ENCODE measurements around the gene PNPLA6.
"Not testable (repeated sequence)": the region's sequence is repeated elsewhere in the genome, so short reads cannot be mapped to it uniquely, and the experiment has no call there.

Gene PNPLA6

DNA sequence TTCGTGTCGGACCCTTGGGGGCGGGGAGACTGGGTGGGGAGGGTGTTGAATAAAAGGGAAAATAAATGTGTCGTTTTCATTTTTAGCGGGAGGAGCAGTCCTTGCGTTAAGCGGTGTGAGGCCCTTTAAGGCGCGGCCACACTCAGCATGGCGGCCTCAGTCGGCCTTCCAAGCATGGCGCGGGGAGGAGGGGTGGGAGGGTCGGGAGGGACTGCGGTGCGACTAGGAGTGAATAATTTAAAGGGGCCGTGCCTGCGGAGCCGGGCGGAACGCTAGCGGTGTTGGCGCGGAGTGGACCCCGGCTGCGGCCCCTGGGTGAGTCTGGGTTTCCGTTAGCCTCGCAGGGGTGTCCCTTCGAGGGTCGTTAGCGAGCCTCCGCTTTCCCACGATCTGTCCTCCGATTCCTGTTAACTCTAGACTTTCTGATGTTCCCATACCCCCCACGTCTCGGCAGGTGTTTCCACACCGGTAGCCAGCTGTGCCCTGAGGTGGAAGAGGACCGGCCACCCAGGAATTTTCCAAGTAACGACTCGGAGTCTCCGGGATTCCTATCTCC, 1.5 kb upstream of the PNPLA6 start:
- H3K4me3 ChIP-seq (ENCODE audit: low read depth, low read length), result peak overlapping the region; percentile 75
- TF ChIP-seq MYC (IDR thresholded peaks at IDR 0.05; ENCODE audit: low read depth, low read length) (peak; percentile 22; the same call in 1 of the 2 replicates), POLR2A (IDR thresholded peaks at IDR 0.05; ENCODE audit: extremely low read depth, insufficient read length) (no peak)
- TF ChIP-seq, protein P1, sequence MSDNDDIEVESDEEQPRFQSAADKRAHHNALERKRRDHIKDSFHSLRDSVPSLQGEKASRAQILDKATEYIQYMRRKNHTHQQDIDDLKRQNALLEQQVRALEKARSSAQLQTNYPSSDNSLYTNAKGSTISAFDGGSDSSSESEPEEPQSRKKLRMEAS (IDR thresholded peaks at IDR 0.05; ENCODE audit: low read depth, low read length), result peak; percentile 60
- peak; percentile 91 for DNase-seq (ENCODE audit: low read depth)

DNA sequence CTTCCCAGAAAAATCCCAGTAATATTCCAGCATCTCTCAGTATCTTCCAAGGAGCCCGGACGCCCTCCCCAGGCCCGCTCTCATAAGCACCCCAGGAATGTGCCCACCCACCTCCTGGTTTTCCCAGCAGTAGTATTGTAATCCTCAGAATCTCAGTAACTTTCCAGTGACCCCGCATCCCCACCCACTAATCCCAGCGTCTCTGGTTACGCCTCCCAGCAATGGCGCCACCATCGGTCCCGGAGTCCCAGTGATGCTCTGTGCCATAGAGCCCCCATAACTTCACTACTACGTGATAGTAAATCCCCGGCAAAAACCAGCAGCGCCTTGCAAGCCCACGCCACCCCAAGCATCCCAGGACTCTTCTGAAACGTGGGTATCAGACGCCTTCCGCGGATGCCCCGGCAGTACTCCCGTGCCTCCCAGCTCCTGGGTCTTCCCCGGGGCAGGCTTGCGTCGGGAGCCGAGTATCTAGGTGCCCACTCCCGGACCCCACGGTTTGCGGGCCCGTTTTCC, 928 bp upstream of the PNPLA6 start:
- TF ChIP-seq POLR2A (IDR thresholded peaks at IDR 0.05; ENCODE audit: extremely low read depth, insufficient read length), result no peak
- TF ChIP-seq MYC (IDR thresholded peaks at IDR 0.05; ENCODE audit: low read depth, low read length), result no peak
- TF ChIP-seq, protein P2, sequence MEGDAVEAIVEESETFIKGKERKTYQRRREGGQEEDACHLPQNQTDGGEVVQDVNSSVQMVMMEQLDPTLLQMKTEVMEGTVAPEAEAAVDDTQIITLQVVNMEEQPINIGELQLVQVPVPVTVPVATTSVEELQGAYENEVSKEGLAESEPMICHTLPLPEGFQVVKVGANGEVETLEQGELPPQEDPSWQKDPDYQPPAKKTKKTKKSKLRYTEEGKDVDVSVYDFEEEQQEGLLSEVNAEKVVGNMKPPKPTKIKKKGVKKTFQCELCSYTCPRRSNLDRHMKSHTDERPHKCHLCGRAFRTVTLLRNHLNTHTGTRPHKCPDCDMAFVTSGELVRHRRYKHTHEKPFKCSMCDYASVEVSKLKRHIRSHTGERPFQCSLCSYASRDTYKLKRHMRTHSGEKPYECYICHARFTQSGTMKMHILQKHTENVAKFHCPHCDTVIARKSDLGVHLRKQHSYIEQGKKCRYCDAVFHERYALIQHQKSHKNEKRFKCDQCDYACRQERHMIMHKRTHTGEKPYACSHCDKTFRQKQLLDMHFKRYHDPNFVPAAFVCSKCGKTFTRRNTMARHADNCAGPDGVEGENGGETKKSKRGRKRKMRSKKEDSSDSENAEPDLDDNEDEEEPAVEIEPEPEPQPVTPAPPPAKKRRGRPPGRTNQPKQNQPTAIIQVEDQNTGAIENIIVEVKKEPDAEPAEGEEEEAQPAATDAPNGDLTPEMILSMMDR (IDR thresholded peaks at IDR 0.05; ENCODE audit: low read depth, low read length), result no peak
- TF ChIP-seq, protein P1 (IDR thresholded peaks at IDR 0.05; ENCODE audit: low read depth, low read length), result no peak
- peak; percentile 51 for DNase-seq (ENCODE audit: low read depth)
- H3K4me3 ChIP-seq (ENCODE audit: low read depth, low read length), result peak overlapping the region; percentile 75

DNA sequence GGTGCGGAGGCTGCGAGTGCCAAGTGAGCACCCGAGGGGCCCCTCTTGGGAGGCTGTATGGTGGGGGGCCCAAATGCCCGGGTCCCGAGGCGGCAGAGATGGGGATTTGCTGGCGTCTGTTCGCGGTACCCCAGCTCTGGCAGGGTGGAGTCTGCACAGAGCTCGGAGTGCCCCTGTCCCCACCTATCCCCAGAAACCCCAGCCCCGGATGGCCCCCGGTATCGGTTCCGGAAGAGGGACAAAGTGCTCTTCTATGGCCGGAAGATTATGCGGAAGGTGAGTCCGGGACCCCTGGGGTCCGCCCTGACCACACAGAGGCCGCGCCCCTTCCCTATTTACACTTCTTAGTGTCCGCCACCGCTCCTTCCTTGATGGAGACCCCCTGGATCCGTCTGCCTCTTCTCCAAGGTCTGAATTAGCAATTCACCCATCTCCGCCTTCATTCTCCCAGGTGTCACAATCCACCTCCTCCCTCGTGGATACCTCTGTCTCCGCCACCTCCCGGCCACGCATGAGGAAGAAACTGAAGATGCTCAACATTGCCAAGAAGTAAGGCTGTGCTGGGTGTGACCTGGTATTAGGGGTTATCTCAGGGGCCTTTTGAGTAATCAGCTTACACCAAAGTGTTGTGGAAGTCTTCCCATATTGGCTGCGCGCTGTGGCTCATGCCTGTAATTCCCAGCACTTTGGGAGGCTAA, 630 bp downstream of the PNPLA6 start:
- DNase-seq (ENCODE audit: low read depth), result no peak
- TF ChIP-seq MYC (IDR thresholded peaks at IDR 0.05; ENCODE audit: low read depth, low read length), result no peak
- TF ChIP-seq, protein P1 (IDR thresholded peaks at IDR 0.05; ENCODE audit: low read depth, low read length), result no peak
- no peak for TF ChIP-seq POLR2A (IDR thresholded peaks at IDR 0.05; ENCODE audit: extremely low read depth, insufficient read length)
- TF ChIP-seq, protein P2 (IDR thresholded peaks at IDR 0.05; ENCODE audit: low read depth, low read length), result no peak
- peak overlapping the region; percentile 75 for H3K4me3 ChIP-seq (ENCODE audit: low read depth, low read length)

DNA sequence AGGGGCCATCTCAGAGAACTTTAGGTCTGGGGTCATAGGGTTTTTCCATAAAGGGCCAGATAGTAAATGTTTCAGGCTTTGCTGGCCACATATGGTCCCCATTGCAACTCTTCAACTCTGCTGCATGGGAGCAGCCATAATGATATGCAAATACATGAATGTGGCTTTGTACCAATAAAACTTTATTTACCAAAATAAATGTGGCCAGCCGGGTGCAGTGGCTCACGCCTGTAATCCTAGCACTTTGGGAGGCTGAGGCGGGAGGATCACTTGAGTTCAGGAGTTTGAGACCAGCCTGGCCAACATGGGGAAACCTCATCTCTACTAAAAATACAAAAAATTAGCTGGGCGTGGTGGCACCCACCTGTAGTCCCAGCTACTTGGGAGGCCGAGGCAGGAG, 3.5 kb downstream of the PNPLA6 start:
- not testable (repeated sequence) for H3K4me3 ChIP-seq (ENCODE audit: low read depth, low read length); DNase-seq (ENCODE audit: low read depth)

DNA sequence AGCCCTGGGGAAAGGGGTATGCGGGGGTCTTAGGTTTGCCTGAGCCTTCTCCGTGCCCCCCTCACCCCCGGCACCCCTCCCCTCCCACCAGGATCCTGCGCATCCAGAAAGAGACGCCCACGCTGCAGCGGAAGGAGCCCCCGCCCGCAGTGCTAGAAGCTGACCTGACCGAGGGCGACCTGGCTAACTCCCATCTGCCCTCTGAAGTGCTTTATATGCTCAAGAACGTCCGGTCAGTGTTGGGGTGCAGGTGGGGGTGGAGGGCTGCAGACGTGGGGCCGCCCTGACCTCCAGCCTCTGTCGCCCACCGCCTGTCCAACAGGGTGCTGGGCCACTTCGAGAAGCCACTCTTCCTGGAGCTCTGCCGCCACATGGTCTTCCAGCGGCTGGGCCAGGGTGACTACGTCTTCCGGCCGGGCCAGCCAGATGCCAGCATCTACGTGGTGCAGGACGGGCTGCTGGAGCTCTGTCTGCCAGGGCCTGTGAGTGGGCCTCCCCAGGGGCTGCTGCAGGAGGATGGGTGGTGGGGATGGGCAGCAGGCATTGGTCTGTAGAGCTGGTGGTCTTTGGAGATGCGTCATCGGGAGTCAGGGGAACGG, 4.4 kb downstream of the PNPLA6 start:
- H3K4me3 ChIP-seq (ENCODE audit: low read depth, low read length), result no peak overlapping the region
- DNase-seq (ENCODE audit: low read depth), result no peak
- TF ChIP-seq MYC (IDR thresholded peaks at IDR 0.05; ENCODE audit: low read depth, low read length) (no peak), POLR2A (IDR thresholded peaks at IDR 0.05; ENCODE audit: extremely low read depth, insufficient read length) (no peak)
- TF ChIP-seq, protein P1 (IDR thresholded peaks at IDR 0.05; ENCODE audit: low read depth, low read length), result no peak
- TF ChIP-seq, protein P2 (IDR thresholded peaks at IDR 0.05; ENCODE audit: low read depth, low read length), result no peak

DNA sequence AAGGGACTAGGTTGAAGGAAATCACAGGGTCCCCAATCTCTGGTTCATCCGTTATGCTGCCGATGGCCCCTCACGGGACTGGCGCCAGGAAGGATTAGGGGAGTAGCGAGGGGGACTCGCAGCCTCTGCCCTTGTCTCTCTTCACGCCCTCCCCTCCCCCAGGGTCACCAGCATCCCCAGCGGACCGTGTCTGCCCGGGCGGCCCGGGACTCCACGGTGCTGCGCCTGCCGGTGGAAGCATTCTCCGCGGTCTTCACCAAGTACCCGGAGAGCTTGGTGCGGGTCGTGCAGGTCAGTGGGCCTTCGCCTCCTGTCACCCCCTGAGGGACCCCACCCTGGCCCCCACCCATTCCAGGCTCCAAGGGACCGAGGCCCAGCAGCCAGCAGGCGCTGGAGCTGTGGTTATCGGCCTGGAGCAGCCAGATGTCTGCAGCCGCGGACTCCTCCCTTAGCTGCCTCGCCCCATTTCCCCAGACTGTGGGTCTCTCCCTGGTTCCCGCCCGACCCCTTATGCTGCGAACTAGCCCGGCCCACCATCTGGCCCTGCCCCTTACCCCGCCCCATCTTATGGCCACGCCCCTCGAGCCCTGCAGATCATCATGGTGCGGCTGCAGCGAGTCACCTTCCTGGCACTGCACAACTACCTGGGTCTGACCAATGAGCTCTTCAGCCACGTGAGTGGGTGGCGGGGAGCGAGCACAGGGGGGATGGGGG, 5.4 kb downstream of the PNPLA6 start:
- no peak overlapping the region for H3K4me3 ChIP-seq (ENCODE audit: low read depth, low read length)
- TF ChIP-seq, protein P2 (IDR thresholded peaks at IDR 0.05; ENCODE audit: low read depth, low read length), result no peak
- TF ChIP-seq MYC (IDR thresholded peaks at IDR 0.05; ENCODE audit: low read depth, low read length) (no peak), POLR2A (IDR thresholded peaks at IDR 0.05; ENCODE audit: extremely low read depth, insufficient read length) (no peak)
- TF ChIP-seq, protein P1 (IDR thresholded peaks at IDR 0.05; ENCODE audit: low read depth, low read length), result no peak
- DNase-seq (ENCODE audit: low read depth), result peak; percentile 70
